NCI-H446 treated with DMSO at 0.1 percent for 48 hours (cell line): ENCODE data around the gene TUBA8.
A peak's percentile ranks its signal among the peaks of the same experiment; 100 is the strongest.
"Not testable (repeated sequence)": the region's sequence is repeated elsewhere in the genome, so short reads cannot be mapped to it uniquely, and the experiment has no call there.

Experiments
- DNase-seq: peaks from one replicate; lab custom pipeline; 2025; lab: John Stamatoyannopoulos, UW

Gene TUBA8

DNA sequence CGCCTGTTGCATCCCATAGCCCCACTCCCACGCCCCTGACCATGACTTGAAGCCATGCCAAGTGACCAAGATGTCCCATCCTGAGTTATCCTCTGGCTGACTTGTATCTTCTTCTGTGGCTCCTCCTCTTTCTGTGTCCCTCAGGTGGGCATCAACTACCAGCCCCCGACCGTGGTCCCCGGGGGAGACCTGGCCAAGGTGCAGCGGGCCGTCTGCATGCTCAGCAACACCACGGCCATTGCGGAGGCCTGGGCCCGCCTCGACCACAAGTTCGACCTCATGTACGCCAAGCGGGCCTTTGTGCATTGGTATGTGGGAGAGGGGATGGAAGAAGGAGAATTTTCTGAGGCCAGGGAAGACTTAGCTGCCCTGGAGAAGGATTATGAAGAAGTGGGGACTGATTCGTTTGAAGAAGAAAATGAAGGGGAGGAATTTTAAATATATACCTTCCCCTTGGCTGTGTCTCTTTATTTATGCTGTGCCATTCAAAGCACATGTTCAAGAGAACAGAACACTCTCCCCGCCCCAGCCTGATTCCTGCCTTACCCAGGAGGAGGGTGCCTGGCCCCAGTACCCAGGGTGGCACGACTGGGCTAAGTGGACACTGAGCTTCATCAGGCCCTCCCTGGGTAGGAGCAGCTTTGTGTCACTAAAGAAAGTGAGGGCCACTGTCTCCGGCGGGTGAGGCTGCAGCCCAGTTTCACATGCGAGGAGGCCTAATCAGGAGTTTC lies 20.3 kb downstream of the TUBA8 start:
- DNase-seq: no peak

DNA sequence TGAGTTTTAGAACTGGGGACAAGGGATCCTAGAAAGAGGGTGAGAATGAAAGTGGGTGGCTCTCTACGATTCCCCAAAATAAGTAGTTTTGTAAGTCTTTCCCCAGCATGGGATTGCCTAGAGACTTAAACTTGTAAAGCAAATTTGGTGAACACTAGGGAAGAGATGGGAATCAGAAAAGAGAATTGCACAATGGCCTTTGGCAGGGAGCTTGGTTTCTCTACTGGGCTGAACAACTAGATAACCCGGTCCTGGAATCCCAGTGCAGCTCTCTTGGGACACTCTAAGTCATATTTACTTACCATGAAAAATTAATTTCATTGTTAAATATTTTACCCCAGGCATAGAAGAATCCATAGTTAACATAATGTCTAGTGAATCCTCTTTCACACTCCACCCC lies 22.8 kb downstream of the TUBA8 start:
- no peak for DNase-seq

- DNase-seq: no peak
Observed at GRCh38 chr22:18136563-18137320, 26.1 kb downstream of the TUBA8 start.

GRCh38 chr22:18141004-18141403 lies 30.4 kb downstream of the TUBA8 start:
- not testable (repeated sequence) for DNase-seq

DNA sequence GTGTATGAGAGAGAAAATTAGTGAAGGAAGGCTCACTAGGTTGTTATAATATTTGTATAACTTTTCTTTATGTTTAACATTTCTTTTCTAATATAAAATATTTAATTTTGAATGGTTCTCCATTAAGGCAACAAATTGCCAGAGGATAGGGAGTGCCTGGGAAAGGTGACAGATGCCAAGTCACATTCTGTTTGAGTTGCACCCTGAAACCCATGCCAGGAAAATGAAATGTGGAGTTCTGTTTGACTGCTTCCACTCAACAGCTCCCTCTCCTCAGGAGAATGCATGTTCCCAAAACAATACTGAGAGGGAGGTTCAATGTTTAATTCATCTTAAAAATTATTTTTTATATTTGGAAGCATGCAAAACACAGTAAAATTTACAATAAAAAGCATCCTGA lies 33.5 kb downstream of the TUBA8 start:
- no peak for DNase-seq

- DNase-seq: no peak
Observed at GRCh38 chr22:18145676-18146388, 35.2 kb downstream of the TUBA8 start.

DNA sequence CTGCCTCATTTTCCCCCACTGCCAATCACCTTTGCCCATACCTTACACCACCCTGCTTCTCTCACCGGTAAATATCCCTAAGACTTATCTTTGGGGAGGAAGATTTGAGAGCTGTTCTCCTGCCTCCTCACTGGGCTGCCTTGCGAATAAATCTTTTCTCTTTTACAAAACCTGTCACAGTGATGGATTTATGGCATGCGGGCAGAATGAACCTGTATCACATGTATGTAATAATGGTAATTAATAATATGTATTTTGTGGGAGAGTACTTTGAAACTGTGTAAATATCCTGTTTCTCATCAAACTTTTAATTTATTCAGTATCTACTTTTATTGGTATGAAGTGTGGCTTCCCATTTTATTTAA lies 35.8 kb downstream of the TUBA8 start:
- DNase-seq: no peak

GRCh38 chr22:18147791-18148190 lies 37.2 kb downstream of the TUBA8 start:
- DNase-seq: no peak

DNA sequence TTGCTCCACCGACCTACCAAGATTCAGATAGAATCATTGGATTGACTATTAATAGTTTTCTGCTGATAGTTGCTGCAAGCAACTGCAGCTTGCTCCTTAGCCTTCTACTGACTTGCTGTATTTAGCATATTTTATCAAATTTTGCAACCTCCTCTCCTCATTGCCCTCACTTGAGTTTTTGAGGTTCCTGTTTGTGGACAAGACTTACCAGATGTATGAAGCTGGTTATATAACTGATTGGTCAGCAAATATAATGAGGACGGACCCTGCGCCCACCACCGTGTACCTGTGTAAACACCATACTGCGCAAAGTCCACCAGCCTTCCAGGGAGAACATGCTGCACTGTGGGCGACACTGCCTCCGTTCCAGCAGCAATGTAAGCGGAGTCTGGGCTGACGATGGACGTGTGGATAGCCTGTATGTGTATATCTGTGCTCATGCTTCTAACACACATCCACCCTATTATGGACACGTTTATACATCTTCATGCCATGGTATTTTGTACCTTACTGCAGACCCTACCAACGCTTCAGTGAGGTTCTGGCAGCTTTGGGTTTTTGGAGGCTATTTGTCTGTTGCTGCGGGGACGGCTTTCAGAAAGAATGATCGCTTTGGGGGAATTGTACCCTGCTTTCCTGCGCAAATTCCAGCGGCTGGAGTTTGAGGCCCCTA lies 37.8 kb downstream of the TUBA8 start:
- no peak for DNase-seq

- no peak for DNase-seq
Observed at GRCh38 chr22:18152519-18152918, 41.9 kb downstream of the TUBA8 start.

DNA sequence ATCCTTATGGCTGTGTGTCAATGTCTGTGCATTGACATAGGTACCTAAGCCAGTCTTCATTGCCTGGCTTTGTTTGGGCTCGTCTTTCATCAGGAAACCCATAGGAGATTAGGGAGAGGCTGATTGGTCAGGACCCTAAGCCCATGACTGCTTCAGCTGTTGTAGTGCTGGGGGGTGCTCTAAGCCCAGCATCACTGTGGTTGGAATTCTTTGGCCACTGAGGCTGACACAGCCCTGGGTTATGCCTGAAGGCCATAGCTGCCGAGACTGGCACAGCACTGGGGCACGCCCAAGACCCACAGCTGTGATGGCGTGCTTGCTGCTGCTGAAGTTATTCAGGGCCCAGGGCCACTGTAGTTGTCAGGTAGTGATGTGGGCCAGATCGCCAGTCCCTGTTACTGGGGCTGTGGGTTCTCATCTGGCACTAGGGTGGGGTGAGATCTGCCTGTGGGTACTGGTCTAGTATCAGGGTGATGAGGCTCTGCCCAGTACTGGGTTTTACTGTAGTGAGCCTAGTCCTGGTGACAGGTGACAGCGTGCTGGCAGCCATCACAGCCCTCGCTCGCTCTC lies 44.3 kb downstream of the TUBA8 start:
- no peak for DNase-seq

GRCh38 chr22:18155546-18155945 lies 44.9 kb downstream of the TUBA8 start:
- not testable (repeated sequence) for DNase-seq

DNA sequence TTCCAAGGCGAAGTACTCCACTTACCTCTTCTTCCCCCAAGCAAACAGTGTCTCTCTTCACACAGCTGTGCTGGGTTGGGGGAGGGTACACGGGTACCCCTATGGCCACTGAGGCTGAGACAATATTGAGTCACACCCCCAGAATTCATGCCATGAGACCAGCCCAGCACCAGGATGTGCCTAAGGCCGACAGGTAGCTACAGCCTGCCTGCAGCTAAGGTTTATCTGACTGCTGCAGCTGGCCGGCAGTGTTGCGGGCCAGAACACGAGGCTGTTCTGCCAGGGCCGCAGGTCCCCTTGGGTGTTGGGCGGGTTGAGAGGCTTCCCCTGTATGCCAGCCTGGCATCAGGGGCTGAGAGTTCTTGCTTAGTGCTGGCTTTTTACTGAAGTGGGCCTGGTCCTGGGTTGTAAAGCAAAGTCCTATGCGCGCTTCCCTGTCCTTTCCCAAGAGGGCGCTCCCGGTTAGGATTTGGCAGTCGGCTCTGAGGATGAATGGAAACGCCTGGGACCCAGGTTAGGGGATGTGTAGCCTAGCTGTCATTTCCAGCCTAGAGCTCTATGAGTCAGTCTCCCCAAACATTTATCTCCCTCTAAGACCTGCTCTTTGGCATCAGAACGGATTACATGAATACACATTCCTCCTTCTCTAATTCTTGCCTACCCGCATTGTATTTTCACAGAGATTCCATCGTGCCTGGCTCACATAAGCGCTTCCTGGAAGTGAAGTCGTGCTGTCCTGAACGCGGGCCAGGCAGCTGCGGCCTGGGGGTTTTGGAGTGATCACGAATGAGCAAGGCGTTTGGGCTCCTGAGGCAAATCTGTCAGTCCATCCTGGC lies 46.5 kb downstream of the TUBA8 start:
- peak; percentile 6 for DNase-seq

- no peak for DNase-seq
Observed at GRCh38 chr22:18157714-18158028, 47.1 kb downstream of the TUBA8 start.

GRCh38 chr22:18160641-18161040 lies 50.0 kb downstream of the TUBA8 start:
- not testable (repeated sequence) for DNase-seq

DNA sequence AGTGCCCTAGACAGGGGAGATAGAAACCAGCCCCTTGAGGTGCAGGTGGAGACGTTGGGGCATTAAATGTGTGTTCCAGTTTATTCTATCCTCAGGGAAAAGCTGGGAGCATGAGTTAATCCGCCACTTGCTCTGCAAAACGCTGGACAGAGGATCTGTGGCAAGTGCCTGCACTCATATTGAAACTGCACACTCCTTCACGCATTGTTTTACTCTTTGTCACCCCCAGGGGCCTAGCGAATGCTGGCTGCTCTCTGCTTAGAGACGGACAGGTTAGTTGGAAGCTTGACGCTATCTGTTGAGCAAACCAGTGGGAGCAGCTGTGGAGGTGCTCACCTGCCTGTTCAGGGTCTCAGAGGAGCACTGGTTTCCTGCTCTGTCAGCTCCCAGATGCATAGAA lies 53.2 kb downstream of the TUBA8 start:
- not testable (repeated sequence) for DNase-seq

DNA sequence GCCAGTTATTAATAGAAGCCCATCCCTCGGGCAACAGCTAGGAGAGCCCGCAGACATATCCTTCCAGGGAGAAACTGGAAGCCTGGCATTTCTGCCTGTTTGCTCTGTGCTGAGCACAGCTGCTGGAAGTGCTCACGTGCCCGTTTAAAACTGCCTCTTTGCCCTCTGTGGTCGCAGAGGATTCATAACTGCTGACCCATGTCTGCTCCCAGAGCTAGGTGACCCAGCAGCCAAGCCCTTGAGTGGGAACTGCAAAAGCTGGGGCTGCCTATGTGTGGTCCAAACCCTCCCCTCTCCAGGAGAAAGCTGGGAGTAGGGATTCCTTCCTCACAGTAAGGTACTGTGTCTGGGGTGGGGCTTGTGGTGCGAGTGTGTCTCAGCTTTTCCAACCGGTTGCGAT lies 54.0 kb downstream of the TUBA8 start:
- not testable (repeated sequence) for DNase-seq

- not testable (repeated sequence) for DNase-seq
Observed at GRCh38 chr22:18165356-18165755, 54.7 kb downstream of the TUBA8 start.

DNA sequence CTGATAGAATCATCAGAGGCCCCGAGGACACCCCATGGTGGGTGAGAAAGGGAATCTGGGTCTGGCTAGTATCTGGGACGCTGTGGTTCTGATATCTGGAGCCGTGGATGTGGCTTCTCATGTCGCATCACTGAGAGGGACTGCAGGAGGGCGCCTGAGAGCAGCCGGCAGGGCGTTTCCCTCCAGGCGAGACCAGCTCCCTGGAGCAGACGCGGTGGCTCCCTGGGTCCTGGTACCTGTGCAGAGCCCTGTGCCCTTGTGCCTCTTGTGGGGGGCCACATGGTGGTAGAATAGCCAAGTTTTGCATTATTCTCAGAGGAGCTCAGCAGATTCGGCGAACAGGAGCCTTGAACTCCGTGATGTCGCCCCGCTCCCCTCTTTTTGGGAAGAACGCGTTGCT lies 59.7 kb downstream of the TUBA8 start:
- DNase-seq: not testable (repeated sequence)

DNA sequence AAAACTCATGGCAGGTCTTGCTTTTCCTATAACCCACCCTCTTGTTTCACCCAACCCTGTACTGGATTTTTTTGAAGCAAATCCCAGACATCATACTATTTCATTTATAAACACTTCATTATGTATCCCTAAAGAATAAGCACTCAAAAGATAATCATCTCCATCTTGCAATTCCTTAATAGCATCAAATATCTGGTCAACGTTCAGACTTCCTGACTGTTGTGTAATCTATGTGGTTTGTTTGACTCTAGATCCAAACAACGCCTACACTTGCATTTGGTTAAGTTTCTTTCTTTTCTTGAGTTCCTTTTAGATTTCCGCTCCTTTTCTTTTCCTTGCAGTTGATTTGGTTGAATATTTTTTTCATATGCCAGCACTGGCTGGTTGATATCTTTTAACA lies 61.6 kb downstream of the TUBA8 start:
- DNase-seq: not testable (repeated sequence)

DNA sequence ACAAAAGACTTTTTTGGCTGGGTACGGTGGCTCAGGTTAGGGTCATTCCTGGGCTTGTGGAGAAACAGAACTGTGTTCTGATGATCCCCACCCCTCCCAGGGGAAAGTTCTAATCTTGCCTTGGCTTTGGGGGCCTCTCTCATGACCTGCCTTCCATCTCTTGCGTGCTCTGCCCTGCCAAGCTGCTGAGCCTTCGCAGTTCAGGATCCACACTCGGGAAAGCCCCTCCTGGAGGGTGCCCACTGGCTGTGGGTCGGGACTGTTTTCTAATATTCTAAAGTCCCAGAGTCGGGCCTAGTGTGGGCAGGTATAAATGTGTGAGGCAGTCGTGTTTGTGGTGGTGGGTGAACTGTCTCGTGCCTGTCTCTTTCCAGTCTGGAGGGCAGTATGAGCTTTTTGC lies 62.2 kb downstream of the TUBA8 start:
- DNase-seq: not testable (repeated sequence)
